Measurements from ENCODE around the gene STPG2. TPM values are rescaled to one million over a fixed set of nuclear protein-coding genes. Genes with fewer than 3 reads are reported as not detected.

STPG2 gene
- total RNA-seq, 4 donors from 2014 or later = 0.79 to 1.2 TPM; not detected in 2

DNA sequence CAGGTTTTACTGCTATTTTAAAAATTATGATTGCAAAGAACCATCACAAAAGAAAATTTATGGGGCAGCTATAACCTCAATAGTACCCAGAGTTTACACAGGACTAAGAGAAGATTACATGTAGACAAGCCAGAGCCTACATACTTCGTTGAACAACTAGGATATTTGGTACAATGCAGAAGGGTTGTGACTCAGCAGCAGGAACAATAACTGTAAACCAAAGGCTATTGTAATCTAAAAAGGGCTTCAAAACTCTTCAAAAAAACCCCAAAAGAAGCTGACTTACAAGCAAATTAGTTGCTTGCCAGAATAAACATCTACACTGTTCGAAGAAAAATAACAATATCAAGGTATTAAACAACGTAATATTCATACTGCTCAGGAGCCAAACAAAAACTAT lies 618.0 kb downstream of the STPG2 start:
- no peak for DNase-seq
- TF ChIP-seq, protein P1, sequence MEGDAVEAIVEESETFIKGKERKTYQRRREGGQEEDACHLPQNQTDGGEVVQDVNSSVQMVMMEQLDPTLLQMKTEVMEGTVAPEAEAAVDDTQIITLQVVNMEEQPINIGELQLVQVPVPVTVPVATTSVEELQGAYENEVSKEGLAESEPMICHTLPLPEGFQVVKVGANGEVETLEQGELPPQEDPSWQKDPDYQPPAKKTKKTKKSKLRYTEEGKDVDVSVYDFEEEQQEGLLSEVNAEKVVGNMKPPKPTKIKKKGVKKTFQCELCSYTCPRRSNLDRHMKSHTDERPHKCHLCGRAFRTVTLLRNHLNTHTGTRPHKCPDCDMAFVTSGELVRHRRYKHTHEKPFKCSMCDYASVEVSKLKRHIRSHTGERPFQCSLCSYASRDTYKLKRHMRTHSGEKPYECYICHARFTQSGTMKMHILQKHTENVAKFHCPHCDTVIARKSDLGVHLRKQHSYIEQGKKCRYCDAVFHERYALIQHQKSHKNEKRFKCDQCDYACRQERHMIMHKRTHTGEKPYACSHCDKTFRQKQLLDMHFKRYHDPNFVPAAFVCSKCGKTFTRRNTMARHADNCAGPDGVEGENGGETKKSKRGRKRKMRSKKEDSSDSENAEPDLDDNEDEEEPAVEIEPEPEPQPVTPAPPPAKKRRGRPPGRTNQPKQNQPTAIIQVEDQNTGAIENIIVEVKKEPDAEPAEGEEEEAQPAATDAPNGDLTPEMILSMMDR (IDR thresholded peaks at IDR 0.05) = no peak
- no peak for TF ChIP-seq POLR2AphosphoS5 (IDR thresholded peaks at IDR 0.05)
- TF ChIP-seq EP300 (IDR thresholded peaks at IDR 0.05; ENCODE audit: low read depth) = no peak
- no peak for TF ChIP-seq POLR2A (IDR thresholded peaks at IDR 0.05)
- 68 to 71% methylated on average over 3 of the region's 3 CpGs for WGBS, 2 donors (ENCODE audit: low coverage in 1 of 2)
- Histone ChIP-seq H3K4me3 (no peak overlapping the region), H3K27me3 (no peaks in the 10 kb centered on the region), H3K36me3 (no peaks in the 10 kb centered on the region), H3K27ac (no peak overlapping the region), H3K4me1 (no peaks in the 10 kb centered on the region), H3K9me3 (no peaks in the 10 kb centered on the region)
- intact Hi-C loops (cut with DNase I; ENCODE audit: low total_unique reads) = loop anchor here (2.0 kb wide), 1 partner anchor 48 kb away; no protein-coding TSS in a partner anchor
- in situ Hi-C loops (cut with MboI; ENCODE audit: low pct_ligation_motif_present in 1 of 4, low pct_unique_long_range_greater_than_20kb in 1 of 4, low sequenced_read_pairs in 3 of 4) = no loop called here

DNA sequence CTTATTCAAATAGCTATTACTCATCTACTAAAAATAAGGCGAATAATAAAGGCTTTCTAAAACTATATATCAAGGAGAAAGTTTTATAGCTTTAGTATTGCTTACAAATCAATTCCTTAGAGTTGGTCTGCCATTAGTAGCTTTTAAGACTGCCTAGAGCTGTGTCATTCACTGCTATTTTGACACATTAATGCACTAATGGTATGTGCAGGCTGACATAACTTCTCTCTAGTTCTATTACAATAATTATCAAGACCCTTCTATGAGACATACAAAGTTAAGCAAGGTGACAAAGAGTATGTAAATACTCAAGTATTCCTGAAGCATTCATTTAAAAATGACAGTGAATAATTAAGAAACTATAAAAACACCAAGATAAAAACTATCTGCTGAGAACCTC lies 625.3 kb downstream of the STPG2 start:
- in situ Hi-C loops (cut with MboI; ENCODE audit: low pct_ligation_motif_present in 1 of 4, low pct_unique_long_range_greater_than_20kb in 1 of 4, low sequenced_read_pairs in 3 of 4) (no loop called here), intact Hi-C loops (cut with DNase I; ENCODE audit: low total_unique reads) (no loop called here)
- Histone ChIP-seq H3K27ac (no peak overlapping the region), H3K9me3 (no peaks in the 10 kb centered on the region), H3K4me1 (no peaks in the 10 kb centered on the region), H3K27me3 (no peaks in the 10 kb centered on the region), H3K36me3 (no peaks in the 10 kb centered on the region), H3K4me3 (no peak overlapping the region)
- TF ChIP-seq EP300 (IDR thresholded peaks at IDR 0.05; ENCODE audit: low read depth) (no peak), POLR2A (IDR thresholded peaks at IDR 0.05) (no peak), POLR2AphosphoS5 (IDR thresholded peaks at IDR 0.05) (no peak)
- TF ChIP-seq, protein P1 (IDR thresholded peaks at IDR 0.05) = no peak
- WGBS, 2 donors (ENCODE audit: low coverage in 1 of 2) = 71 to 81% methylated on average over 1 of the region's 1 CpG
- DNase-seq = no peak

DNA sequence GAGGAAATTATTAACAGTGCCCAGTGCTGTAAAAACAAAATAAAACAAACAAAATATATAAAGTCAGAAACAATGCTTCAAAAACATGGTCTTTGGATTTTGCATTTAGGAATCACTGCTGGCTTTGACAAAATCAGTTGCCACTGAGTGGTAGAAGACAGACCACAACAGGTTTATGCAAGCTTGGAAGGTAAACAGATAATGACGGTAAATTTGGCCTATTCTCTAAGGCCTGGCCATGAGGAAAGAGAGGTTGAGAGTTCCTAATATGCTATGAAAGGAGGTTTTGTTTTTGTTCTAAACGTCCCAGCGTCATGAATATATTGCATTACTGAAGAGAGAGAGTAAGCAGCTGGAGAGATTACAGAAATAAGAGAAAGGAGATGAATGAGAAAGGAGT lies 629.4 kb downstream of the STPG2 start:
- in situ Hi-C loops (cut with MboI; ENCODE audit: low pct_ligation_motif_present in 1 of 4, low pct_unique_long_range_greater_than_20kb in 1 of 4, low sequenced_read_pairs in 3 of 4) (no loop called here), intact Hi-C loops (cut with DNase I; ENCODE audit: low total_unique reads) (no loop called here)
- 53 to 69% methylated on average over 3 of the region's 3 CpGs for WGBS, 2 donors (ENCODE audit: low coverage in 1 of 2)
- Histone ChIP-seq H3K27ac (no peak overlapping the region), H3K9me3 (no peaks in the 10 kb centered on the region), H3K36me3 (no peaks in the 10 kb centered on the region), H3K4me1 (no peaks in the 10 kb centered on the region), H3K4me3 (no peak overlapping the region), H3K27me3 (no peaks in the 10 kb centered on the region)
- TF ChIP-seq POLR2AphosphoS5 (IDR thresholded peaks at IDR 0.05) (no peak), EP300 (IDR thresholded peaks at IDR 0.05; ENCODE audit: low read depth) (no peak), POLR2A (IDR thresholded peaks at IDR 0.05) (no peak)
- TF ChIP-seq, protein P1 (IDR thresholded peaks at IDR 0.05) = no peak
- no peak for DNase-seq

Other genes starting within 250 kb of the STPG2 start
- 10 to 100 TPM in 3 of 4 donors, 1 to 10 TPM in 1; 6.7 to 44.3 (median 34.2) TPM for gene RAP1GDS1, start 117.9 kb upstream of the STPG2 start, total RNA-seq

All from transverse colon (tissue), 4 donors.